A549 (cell line): ENCODE measurements around the gene EFCAB8.

Experiments used
- CTCF ChIP-seq: fragments of >200 bp; sonication (Bioruptor Twin); formaldehyde crosslinking; IDR thresholded peaks from 3 replicates; pipeline ENCODE4 v1.5.1; 2016
- EP300 ChIP-seq, 2 experiments: fragments of >200 bp; sonication (Bioruptor Twin); formaldehyde crosslinking; IDR thresholded peaks; 2 replicates in 1 of 2; 3 replicates in 1 of 2; pipeline ENCODE4 v1.6.1; 2016 to 2017
- POLR2A ChIP-seq: IDR thresholded peaks from 2 replicates; pipeline ENCODE4 v1.6.1; 2012; ENCODE audit warnings: mild to moderate bottlenecking, low read length
- RAD21 ChIP-seq, 2 experiments: fragments of >200 bp in 1 of 2; sonication (Bioruptor Twin) in 1 of 2; formaldehyde crosslinking in 1 of 2; IDR thresholded peaks in 1 of 2; conservative IDR thresholded peaks in 1 of 2; 2 replicates in 1 of 2; 3 replicates in 1 of 2; pipeline ENCODE4 v1.6.1; 2012 to 2018; ENCODE audit warnings: inconsistent platforms in 1 of 2
- TP53 ChIP-seq: fragments of 250-450 bp; sonication (Bioruptor Pico); IDR thresholded peaks from 2 replicates; pipeline ENCODE4 v1.5.0; 2021; ENCODE audit warnings: mild to moderate bottlenecking, moderate library complexity
- ZSCAN20 ChIP-seq: fragments of 250-450 bp; sonication (Bioruptor Pico); IDR thresholded peaks from 2 replicates; pipeline ENCODE4 v1.8.0; 2022; ENCODE audit warnings: mild to moderate bottlenecking, moderate library complexity

- no peak for TF ChIP-seq EP300 (IDR thresholded peaks at IDR 0.05)
- no peak for TF ChIP-seq POLR2A
- no peak for TF ChIP-seq ZSCAN20 (CRISPR knock-in tag)
- TF ChIP-seq RAD21 (conservative IDR thresholded peaks at IDR 0.05 in 1 of 2, IDR thresholded peaks at IDR 0.05 in 1 of 2) = no peak
- TF ChIP-seq TP53 = no peak
- TF ChIP-seq CTCF = no peak
These were observed 27.2 kb downstream of the EFCAB8 start for GRCh38 chr20:32885952-32886351.
